OCI-M2 (cell line): Measurements from ENCODE around the gene ZNF440.
"Not testable (repeated sequence)": the region's sequence is repeated elsewhere in the genome, so short reads cannot be mapped to it uniquely, and the experiment has no call there.

Experiments used
- DNase-seq: peaks from one replicate; lab custom pipeline; 2025; ENCODE audit not compliant: unreplicated experiment; lab: John Stamatoyannopoulos, UW

The ZNF440 gene

GRCh38 chr19:11828957-11829876, 15.1 kb downstream of the ZNF440 start:
- not testable (repeated sequence) for DNase-seq

- no peak for DNase-seq
Observed at GRCh38 chr19:11832253-11832912, 18.3 kb downstream of the ZNF440 start.

- no peak for DNase-seq
Observed at GRCh38 chr19:11833541-11833940, 19.5 kb downstream of the ZNF440 start.

- peak; percentile 88 for DNase-seq
Observed at GRCh38 chr19:11835626-11836066, 21.6 kb downstream of the ZNF440 start.

- DNase-seq: no peak
Observed at GRCh38 chr19:11843722-11844121, 29.6 kb downstream of the ZNF440 start.

GRCh38 chr19:11847615-11848014, 33.5 kb downstream of the ZNF440 start:
- DNase-seq: not testable (repeated sequence)

- DNase-seq: no peak
Observed at GRCh38 chr19:11848200-11848593, 34.1 kb downstream of the ZNF440 start.

- DNase-seq: peak; percentile 99
Observed at GRCh38 chr19:11848594-11849469, 34.8 kb downstream of the ZNF440 start, which contains the start of gene ZNF439. TSS of gene ZNF439 (plus strand) at chr19:11848726. CDS start at chr19:11848868, 142 bp downstream.

GRCh38 chr19:11850289-11850688, 36.2 kb downstream of the ZNF440 start:
- DNase-seq: not testable (repeated sequence)

- DNase-seq: no peak
Observed at GRCh38 chr19:11853358-11853757, 39.3 kb downstream of the ZNF440 start.

- no peak for DNase-seq
Observed at GRCh38 chr19:11856596-11857250, 42.6 kb downstream of the ZNF440 start.

- no peak for DNase-seq
Observed at GRCh38 chr19:11860721-11861120, 46.6 kb downstream of the ZNF440 start.

- no peak for DNase-seq
Observed at GRCh38 chr19:11861301-11861700, 47.2 kb downstream of the ZNF440 start.

- DNase-seq: not testable (repeated sequence)
Observed at GRCh38 chr19:11867766-11868165, 53.7 kb downstream of the ZNF440 start.

- DNase-seq: no peak
Observed at GRCh38 chr19:11868188-11868587, 54.1 kb downstream of the ZNF440 start.

GRCh38 chr19:11872624-11873023, 58.6 kb downstream of the ZNF440 start:
- no peak for DNase-seq

- DNase-seq: no peak
Observed at GRCh38 chr19:11873762-11874161, 59.7 kb downstream of the ZNF440 start.

GRCh38 chr19:11879687-11880266, 65.7 kb downstream of the ZNF440 start:
- DNase-seq: not testable (repeated sequence)

GRCh38 chr19:11880598-11880997, 66.5 kb downstream of the ZNF440 start:
- DNase-seq: no peak

GRCh38 chr19:11881151-11881800, 67.2 kb downstream of the ZNF440 start:
- DNase-seq: peak; percentile 93
